ENCODE data around the gene POLR2I.
A peak's percentile ranks its signal among the peaks of the same experiment; 100 is the strongest.

DNA sequence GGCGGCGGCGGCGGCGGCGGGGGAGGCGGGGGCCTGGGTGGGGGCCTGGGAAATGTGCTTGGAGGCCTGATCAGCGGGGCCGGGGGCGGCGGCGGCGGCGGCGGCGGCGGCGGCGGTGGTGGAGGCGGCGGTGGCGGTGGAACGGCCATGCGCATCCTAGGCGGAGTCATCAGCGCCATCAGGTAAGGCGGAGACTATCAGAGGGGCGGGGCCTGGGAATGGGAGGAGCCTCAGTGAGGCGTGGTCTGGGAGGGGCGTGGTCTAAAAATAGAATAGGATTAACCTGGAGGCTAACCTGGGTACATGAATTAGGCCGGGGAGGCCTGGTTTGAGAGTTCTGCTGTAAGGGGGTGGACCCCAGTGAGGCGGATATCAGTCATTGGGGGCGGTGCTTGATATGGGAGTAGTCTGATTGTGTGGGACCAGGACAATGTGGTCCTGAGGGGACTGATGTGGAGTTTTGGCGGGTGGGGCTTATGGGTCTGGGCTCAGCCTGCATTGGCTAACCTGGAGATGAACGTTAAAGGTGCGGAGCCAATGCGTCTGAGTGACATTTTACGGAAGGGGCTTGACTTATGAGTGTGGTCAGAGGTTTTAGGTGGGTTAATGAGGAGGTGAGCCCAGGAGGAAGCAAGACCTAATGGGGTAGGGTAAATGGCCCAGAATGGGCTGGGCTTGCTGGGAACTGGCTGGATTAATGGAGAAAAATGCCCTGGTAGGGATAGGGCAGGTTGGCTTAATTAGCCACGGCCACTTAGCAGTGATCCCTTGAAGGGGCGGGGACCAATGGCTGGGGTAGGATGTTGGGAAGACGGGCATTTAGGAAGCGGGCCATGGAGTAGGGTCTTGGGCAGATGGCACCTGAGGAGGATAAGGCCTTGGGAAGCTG lies 26.6 kb upstream of the POLR2I start:
- TF ChIP-seq TAF1 (conservative IDR thresholded peaks at IDR 0.05) (no peak), RAD21 (IDR thresholded peaks at IDR 0.05) (no peak), GABPA (IDR thresholded peaks at IDR 0.05 in 1 of 2, conservative IDR thresholded peaks at IDR 0.05 in 1 of 2) (no peak), YY1 (IDR thresholded peaks at IDR 0.05) (peak; percentile 88), JUND (IDR thresholded peaks at IDR 0.05) (no peak), HNF4A (conservative IDR thresholded peaks at IDR 0.05) (no peak), FOXA2 (IDR thresholded peaks at IDR 0.05) (no peak), SP1 (IDR thresholded peaks at IDR 0.05) (peak; percentile 14)
- TF ChIP-seq, protein P1, sequence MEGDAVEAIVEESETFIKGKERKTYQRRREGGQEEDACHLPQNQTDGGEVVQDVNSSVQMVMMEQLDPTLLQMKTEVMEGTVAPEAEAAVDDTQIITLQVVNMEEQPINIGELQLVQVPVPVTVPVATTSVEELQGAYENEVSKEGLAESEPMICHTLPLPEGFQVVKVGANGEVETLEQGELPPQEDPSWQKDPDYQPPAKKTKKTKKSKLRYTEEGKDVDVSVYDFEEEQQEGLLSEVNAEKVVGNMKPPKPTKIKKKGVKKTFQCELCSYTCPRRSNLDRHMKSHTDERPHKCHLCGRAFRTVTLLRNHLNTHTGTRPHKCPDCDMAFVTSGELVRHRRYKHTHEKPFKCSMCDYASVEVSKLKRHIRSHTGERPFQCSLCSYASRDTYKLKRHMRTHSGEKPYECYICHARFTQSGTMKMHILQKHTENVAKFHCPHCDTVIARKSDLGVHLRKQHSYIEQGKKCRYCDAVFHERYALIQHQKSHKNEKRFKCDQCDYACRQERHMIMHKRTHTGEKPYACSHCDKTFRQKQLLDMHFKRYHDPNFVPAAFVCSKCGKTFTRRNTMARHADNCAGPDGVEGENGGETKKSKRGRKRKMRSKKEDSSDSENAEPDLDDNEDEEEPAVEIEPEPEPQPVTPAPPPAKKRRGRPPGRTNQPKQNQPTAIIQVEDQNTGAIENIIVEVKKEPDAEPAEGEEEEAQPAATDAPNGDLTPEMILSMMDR (IDR thresholded peaks at IDR 0.05; ENCODE audit: low read depth, low read length, missing input control), result no peak
- TF ChIP-seq, protein P2, sequence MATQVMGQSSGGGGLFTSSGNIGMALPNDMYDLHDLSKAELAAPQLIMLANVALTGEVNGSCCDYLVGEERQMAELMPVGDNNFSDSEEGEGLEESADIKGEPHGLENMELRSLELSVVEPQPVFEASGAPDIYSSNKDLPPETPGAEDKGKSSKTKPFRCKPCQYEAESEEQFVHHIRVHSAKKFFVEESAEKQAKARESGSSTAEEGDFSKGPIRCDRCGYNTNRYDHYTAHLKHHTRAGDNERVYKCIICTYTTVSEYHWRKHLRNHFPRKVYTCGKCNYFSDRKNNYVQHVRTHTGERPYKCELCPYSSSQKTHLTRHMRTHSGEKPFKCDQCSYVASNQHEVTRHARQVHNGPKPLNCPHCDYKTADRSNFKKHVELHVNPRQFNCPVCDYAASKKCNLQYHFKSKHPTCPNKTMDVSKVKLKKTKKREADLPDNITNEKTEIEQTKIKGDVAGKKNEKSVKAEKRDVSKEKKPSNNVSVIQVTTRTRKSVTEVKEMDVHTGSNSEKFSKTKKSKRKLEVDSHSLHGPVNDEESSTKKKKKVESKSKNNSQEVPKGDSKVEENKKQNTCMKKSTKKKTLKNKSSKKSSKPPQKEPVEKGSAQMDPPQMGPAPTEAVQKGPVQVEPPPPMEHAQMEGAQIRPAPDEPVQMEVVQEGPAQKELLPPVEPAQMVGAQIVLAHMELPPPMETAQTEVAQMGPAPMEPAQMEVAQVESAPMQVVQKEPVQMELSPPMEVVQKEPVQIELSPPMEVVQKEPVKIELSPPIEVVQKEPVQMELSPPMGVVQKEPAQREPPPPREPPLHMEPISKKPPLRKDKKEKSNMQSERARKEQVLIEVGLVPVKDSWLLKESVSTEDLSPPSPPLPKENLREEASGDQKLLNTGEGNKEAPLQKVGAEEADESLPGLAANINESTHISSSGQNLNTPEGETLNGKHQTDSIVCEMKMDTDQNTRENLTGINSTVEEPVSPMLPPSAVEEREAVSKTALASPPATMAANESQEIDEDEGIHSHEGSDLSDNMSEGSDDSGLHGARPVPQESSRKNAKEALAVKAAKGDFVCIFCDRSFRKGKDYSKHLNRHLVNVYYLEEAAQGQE (IDR thresholded peaks at IDR 0.05), result no peak
- TF ChIP-seq, protein P3, sequence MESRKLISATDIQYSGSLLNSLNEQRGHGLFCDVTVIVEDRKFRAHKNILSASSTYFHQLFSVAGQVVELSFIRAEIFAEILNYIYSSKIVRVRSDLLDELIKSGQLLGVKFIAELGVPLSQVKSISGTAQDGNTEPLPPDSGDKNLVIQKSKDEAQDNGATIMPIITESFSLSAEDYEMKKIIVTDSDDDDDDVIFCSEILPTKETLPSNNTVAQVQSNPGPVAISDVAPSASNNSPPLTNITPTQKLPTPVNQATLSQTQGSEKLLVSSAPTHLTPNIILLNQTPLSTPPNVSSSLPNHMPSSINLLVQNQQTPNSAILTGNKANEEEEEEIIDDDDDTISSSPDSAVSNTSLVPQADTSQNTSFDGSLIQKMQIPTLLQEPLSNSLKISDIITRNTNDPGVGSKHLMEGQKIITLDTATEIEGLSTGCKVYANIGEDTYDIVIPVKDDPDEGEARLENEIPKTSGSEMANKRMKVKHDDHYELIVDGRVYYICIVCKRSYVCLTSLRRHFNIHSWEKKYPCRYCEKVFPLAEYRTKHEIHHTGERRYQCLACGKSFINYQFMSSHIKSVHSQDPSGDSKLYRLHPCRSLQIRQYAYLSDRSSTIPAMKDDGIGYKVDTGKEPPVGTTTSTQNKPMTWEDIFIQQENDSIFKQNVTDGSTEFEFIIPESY (IDR thresholded peaks at IDR 0.05), result no peak
